A673 (cell line): ENCODE measurements around the gene UXS1. TPM values are rescaled to one million over a fixed set of nuclear protein-coding genes. Genes with fewer than 3 reads are reported as not detected.

Experiments used
- BruUV-seq: library from RNA; stranded (reverse); fragments of 400-500 nt; replicated peaks from 2 replicates; lab custom pipeline; 2021; lab: Mats Ljungman, UMichigan
- CTCF ChIA-PET: fragments of 300-600 bp; sonication (Branson Sonifier 250); formaldehyde crosslinking; loops from one replicate; lab custom pipeline; 2022; ENCODE audit warnings: antibody characterized with exemption; lab: Charles Lee
- POLR2A ChIA-PET: fragments of 300-600 bp; sonication (Branson Sonifier 250); formaldehyde crosslinking; loops from one replicate; lab custom pipeline; 2022; ENCODE audit warnings: antibody characterized with exemption; ENCODE audit not compliant: low non-redundant PET; lab: Charles Lee
- DNase-seq: peaks from one replicate; pipeline ENCODE4 v3.0.0-alpha.2; 2015; ENCODE audit warnings: low spot score
- H3K27ac ChIP-seq: fragments of 200-600 bp; sonication (generic); 2 replicates; pipeline ENCODE4 v1.5.1; 2016; ENCODE audit warnings: mixed run types, low read depth, mild to moderate bottlenecking, mixed read lengths, antibody characterized with exemption, low read length; ENCODE audit not compliant: poor library complexity, severe bottlenecking
- H3K27me3 ChIP-seq: fragments of 200-600 bp; sonication (generic); replicated peaks from 2 replicates; pipeline ENCODE4 v1.6.1; 2017; ENCODE audit warnings: mixed run types, low read depth, mild to moderate bottlenecking, mixed read lengths, antibody characterized with exemption, low read length; ENCODE audit not compliant: insufficient read depth, poor library complexity
- H3K36me3 ChIP-seq: fragments of 200-600 bp; sonication (generic); 2 replicates; pipeline ENCODE4 v1.6.1; 2016; ENCODE audit warnings: mixed run types, mild to moderate bottlenecking, mixed read lengths, antibody characterized with exemption, low read length; ENCODE audit not compliant: insufficient read depth, poor library complexity, severe bottlenecking
- H3K4me1 ChIP-seq: fragments of 200-600 bp; sonication (generic); 2 replicates; pipeline ENCODE4 v1.6.1; 2017; ENCODE audit warnings: mixed run types, mild to moderate bottlenecking, mixed read lengths, antibody characterized with exemption, low read length; ENCODE audit not compliant: insufficient read depth, poor library complexity, severe bottlenecking
- H3K4me3 ChIP-seq: fragments of 200-600 bp; sonication (generic); 2 replicates; pipeline ENCODE4 v1.5.1; 2016; ENCODE audit warnings: low read depth, mixed run types, mild to moderate bottlenecking, mixed read lengths, low read length; ENCODE audit not compliant: poor library complexity, severe bottlenecking
- H3K9me3 ChIP-seq: fragments of 200-600 bp; sonication (generic); 2 replicates; pipeline ENCODE4 v1.6.1; 2016; ENCODE audit warnings: mixed run types, low read depth, mild to moderate bottlenecking, mixed read lengths, antibody characterized with exemption, low read length; ENCODE audit not compliant: poor library complexity, severe bottlenecking
- CTCF ChIP-seq: fragments of 300-800, 200-600 bp; sonication (generic); conservative IDR thresholded peaks from 2 replicates; pipeline ENCODE4 v1.5.1; 2017; ENCODE audit warnings: low read depth, mild to moderate bottlenecking, antibody characterized with exemption, low read length, moderate library complexity, mixed read lengths
- EZH2 ChIP-seq: fragments of 200-600 bp; sonication (generic); IDR thresholded peaks from 2 replicates; pipeline ENCODE4 v1.6.1; 2017; ENCODE audit warnings: borderline replicate concordance, low read depth, mild to moderate bottlenecking, mixed read lengths, antibody characterized with exemption, low read length; ENCODE audit not compliant: poor library complexity, severe bottlenecking
- intact Hi-C: fragments of 100-400 bp; cut with micrococcal nuclease; formaldehyde crosslinking; loops from one replicate; pipeline ENCODE4 v1.10.0; 2022; ENCODE audit not compliant: unreplicated experiment
- total RNA-seq: library from RNA; stranded (reverse); gene quantifications from 2 replicates; pipeline ENCODE4 v1.2.3, GENCODE V29; 2021

The UXS1 gene
- total RNA-seq, 1 experiment from 2014 or later: 48.6 TPM

- intact Hi-C loops: no loop called here
- TF ChIP-seq EZH2 (no peak), CTCF (no peak)
- no TSS peak for BruUV-seq
- Histone ChIP-seq H3K4me3 (no peak overlapping the region), H3K27ac (no peak overlapping the region), H3K9me3 (no peaks in the 10 kb centered on the region), H3K4me1 (peaks cover 16% of the 10 kb centered on the region), H3K27me3 (no peaks in the 10 kb centered on the region), H3K36me3 (no peaks in the 10 kb centered on the region)
- peak; percentile 72 for DNase-seq
- ChIA-PET CTCF (no interaction called here), POLR2A (interaction anchor here (0.7 kb wide), 1 partner anchor 138 kb away, joined by 3 read pairs; no protein-coding TSS in a partner anchor)
These were observed 49.3 kb downstream of the UXS1 start for GRCh38 chr2:106144621-106145331.

- no peaks in the 10 kb centered on the region for H3K36me3 ChIP-seq
- H3K9me3 ChIP-seq: no peaks in the 10 kb centered on the region
- no peak for TF ChIP-seq EZH2
- TF ChIP-seq CTCF: no peak
- no peaks in the 10 kb centered on the region for H3K27me3 ChIP-seq
- H3K4me3 ChIP-seq: no peak overlapping the region
- H3K4me1 ChIP-seq: peaks cover 16% of the 10 kb centered on the region
- H3K27ac ChIP-seq: peak overlapping the region; percentile 2
- DNase-seq: peak; percentile 47
- BruUV-seq: no TSS peak
- ChIA-PET CTCF (no interaction called here), POLR2A (no interaction called here)
- intact Hi-C loops: no loop called here
These were observed 50.4 kb downstream of the UXS1 start for GRCh38 chr2:106143495-106144215.

- Histone ChIP-seq H3K27ac (no peak overlapping the region), H3K4me1 (peaks cover 16% of the 10 kb centered on the region), H3K4me3 (no peak overlapping the region), H3K9me3 (no peaks in the 10 kb centered on the region), H3K36me3 (no peaks in the 10 kb centered on the region), H3K27me3 (no peaks in the 10 kb centered on the region)
- BruUV-seq: no TSS peak
- DNase-seq: no peak
- TF ChIP-seq CTCF (no peak), EZH2 (no peak)
- CTCF ChIA-PET: no interaction called here
- intact Hi-C loops: no loop called here
- POLR2A ChIA-PET: no interaction called here
These were observed 51.4 kb downstream of the UXS1 start for GRCh38 chr2:106142683-106143082.
